GM08714 (cell line): ENCODE data around the gene IKZF2.
A peak's percentile ranks its signal among the peaks of the same experiment; 100 is the strongest.

Source experiments
- H3K4me3 ChIP-seq: fragments of 200-500 bp; sonication (Bioruptor generic); 2 replicates; pipeline ENCODE4 v1.5.1; 2014; ENCODE audit warnings: mild to moderate bottlenecking, low read length, inconsistent platforms
- ZNF274 ChIP-seq: IDR thresholded peaks from 2 replicates; pipeline ENCODE4 v1.6.1; 2012; ENCODE audit warnings: mild to moderate bottlenecking, low read depth, low read length

Gene IKZF2

DNA sequence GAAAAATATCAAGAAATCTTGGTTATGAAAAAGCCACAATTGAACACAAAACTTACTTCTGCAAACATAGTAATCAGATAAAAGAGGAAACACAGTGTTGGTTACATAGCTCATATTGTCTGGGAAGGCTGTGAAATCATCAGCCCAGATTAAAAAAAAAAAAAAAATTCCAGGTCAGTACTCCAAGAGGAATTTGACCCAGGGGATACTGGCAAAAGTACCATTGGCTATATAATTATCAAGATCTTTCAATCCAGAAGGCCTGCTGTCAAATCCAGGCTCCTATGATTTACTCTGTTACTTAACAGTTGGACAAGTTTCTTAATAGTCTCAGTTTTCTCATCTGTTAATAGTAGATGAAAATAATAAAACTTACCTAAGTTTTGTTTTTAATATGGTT lies 12.9 kb upstream of the IKZF2 start:
- TF ChIP-seq ZNF274 = no peak
- no peak overlapping the region for H3K4me3 ChIP-seq

DNA sequence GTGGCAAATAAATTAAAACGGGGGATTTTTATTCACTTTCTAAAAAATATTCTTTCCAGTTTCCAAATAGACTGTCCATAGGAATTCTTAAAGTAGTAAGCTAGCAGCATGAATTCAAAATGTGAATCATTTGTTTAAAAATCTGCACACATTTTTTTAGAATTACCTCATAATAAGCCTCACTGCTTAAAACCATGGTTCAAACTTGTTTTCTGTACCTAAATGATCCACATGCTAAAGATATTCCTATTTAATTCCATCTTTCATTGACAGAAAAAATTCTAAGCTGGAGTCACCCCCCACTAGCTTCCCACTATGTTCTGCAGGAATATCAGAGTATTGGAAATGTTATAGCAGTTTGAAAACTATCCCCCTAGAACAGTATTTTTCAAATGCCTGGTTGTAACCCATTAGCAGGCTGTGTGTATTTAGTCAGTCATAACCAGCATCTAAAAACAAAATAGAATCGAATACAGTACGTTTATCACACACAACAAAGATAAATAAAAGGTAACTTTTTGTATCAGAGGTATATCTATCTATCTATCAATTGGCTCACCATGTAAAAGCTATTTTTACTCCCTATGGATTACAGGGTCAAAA lies 11.2 kb upstream of the IKZF2 start:
- no peak overlapping the region for H3K4me3 ChIP-seq

DNA sequence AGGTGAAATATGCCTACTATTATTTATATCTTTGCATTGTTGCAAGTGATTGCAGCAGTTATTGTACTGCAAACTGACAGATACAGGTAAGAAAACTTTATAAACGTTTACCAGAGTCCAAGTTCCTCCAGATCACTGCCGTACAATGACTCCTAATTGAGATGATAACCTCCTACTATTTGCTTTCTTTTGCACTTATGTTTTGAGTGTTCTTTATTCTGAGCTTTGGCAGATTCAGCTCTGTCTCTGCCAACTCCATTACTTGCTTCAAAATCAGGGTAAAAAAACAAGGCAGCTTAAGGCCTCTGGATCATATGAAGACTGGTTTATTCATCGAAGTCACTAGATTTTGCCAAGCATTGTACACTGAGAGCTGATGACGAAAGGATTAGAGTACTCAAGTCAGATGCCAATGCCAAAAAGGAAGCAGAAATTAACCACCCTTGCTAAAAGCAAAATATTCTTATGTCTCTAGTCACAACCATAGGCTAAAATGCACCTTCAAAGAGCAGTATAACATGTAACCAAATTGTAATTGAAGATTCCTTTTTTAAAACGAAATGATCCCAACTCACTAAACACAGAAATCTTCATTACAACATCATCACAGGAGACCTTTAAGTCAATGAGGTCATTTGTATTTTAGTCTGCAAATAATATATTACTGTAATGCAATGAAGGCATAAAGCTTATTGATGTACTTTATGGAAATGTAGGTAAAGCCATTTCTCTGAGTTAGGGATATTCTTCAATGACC lies 10.5 kb upstream of the IKZF2 start:
- H3K4me3 ChIP-seq = no peak overlapping the region
- no peak for TF ChIP-seq ZNF274

More for the DNA sequence above, 11.2 kb upstream of the IKZF2 start:
- no peak for TF ChIP-seq ZNF274

DNA sequence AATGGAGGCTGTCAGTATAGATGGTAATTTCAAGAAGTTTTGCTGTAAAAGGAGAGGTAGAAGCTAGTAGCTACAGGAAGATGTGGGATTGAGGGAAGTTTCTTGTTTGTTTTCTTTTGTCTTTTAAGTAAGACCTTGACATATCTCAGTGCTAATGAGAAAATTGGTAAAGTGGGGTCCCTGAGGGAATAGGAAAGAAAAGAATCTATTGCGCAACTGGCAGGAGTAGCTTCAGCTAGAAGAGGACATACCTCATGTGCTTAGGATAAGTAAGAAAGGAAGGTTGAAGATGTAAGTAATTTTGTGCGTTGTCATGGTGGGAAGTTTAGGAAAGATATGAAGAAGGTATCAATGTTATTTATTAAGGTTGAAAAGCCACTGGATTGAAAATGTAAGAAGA lies 8.4 kb upstream of the IKZF2 start:
- no peak overlapping the region for H3K4me3 ChIP-seq
- TF ChIP-seq ZNF274 = no peak

DNA sequence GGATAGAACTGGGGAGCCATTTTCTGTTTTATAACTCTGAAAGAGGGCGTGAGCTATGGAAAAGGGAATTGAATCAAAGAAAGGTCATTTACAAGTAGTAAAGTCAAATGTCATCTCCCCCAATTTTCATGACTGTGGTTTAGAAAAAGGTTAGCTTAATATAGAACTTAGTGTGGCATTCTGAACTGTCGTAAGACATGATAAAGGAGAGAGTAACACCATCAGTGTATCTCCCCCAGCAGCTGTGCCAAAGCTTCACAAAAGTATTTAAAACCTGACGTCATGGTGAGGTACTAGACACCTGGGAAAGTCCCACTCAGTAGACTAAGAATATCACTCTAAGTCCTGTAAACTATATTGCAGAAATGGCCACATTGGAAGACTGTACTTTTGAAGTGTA lies 5.8 kb upstream of the IKZF2 start:
- TF ChIP-seq ZNF274 = no peak
- H3K4me3 ChIP-seq = no peak overlapping the region

DNA sequence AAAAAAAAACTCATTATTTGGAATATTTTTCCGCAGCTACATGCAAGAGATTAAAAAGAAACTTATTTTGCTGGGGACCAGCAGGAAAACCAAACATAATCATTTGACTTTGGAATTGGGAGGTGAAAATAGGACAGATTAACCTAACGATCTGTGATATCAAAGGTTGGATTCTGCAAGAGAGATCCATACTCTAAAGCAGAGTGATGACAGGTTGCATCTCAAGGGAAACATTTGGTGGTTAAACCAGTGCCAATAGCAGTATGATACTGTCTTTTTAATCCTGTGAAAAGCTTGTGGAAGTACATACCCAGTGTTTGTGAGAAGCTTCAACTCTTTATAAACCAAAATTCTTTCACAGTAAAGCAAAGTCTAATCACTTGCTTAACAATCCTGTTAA lies 5.3 kb upstream of the IKZF2 start:
- TF ChIP-seq ZNF274 = no peak

DNA sequence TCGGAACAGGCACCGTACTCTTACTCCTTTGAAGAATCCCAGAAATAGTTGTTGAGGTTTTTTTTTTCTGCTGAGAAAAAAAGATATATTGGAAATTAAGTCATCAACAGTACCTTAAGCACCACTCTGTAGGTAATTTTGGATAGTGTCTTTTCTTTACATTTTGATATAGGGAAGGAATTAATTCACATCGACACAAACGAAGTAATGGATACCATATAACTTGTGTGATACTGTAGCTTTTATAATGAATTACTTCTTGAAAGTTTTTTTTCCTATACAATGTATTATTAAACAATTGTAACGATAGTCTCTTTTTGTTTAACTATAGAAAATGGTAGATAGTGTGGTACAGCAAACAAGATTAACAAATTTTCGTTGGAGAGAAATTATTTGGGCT lies 1.5 kb upstream of the IKZF2 start:
- TF ChIP-seq ZNF274 = no peak
- H3K4me3 ChIP-seq = peak overlapping the region; percentile 99; the same call in 1 of the 2 replicates

More for the DNA sequence above, 5.3 kb upstream of the IKZF2 start:
- no peak overlapping the region for H3K4me3 ChIP-seq

DNA sequence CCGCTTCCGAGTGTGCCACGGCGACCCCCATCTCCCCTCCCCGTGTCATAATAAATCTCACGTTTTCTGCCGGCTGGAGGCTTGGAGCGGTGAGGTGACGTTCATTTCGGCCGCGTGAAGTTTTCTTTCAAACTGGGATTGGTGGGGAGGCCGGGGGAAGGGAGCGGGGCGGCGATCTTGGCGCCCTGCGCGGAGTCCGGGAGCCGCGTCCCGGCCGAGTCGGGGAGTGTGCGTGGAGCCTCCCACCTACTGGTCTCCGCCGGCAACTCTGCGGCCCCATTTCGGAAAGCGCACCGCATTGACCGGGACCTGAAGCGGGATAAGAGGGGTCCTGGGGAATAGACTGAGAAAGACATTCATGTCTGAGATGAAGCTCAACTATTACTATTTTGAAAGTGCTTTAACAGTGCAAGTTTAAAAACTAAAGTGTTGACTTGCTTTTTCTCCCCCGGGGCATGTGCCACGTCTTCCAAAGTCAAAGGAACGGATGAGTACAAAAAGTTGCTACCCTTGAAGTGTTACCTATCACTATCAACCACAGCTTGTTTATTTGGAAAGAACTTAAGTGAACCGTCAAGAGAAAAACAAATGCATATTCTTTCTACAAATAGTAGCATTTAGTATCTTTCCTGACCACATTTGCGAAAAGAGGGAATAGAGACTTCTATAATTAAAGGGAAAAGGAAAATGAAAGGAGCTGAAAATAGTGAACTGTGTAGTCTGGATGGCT lies 818 bp upstream of the IKZF2 start:
- TF ChIP-seq ZNF274 = no peak
- peak overlapping the region; percentile 99 for H3K4me3 ChIP-seq

DNA sequence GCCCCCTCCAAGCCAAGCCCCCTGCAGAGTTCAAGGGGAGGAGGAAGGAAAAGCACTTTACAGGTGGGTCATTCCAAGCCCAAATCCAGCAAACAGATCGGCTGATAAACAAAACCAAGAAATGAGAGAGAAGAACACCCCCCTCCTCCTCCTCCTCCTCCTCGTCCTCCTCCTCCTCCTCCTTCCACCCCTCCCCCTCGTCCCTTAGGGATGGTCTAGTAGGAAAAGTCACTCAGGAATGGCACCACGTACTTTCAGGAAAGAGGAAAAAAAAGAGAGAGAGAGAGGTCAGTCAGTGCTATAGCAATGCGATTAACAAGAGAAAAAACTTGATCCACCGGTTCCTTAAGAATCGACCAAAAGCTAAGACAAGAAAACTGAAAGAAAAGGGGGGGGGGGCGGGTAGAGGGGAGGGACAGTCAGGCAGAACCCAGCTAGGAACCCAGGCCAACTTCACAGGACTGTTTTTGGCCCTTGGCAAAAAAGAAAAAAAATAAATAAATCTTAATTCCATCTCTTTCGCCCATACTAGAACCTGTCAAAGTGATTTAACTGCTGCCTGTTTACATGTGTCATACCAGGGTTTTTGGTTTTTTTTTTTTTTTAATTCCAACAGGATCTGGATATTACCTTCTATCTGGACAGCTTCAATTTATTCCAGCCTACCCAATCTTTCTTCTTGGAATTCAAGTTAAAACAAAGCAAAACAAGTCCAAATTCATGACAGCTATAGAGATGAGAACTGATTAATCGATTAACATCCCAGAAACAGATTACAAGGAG lies 906 bp downstream of the IKZF2 start:
- no peak for TF ChIP-seq ZNF274
- peak overlapping the region; percentile 88 for H3K4me3 ChIP-seq

DNA sequence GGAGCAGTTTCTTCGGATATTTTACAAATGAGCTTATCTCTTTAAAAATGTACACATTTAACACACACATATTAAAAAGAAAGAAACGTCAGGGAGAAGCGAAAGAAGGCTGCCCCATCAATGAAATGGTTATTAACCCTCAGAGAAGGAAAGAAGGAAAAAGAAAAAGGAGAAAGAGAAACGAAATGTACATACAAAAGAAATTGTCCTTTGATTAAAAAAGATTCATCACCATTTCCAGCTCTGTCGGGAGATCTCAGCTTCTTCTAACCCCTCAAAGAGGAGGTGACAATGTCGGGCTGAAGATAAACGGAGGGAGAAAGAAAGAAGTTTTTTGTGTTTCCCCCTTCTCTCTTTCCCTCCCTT lies 1.5 kb downstream of the IKZF2 start:
- TF ChIP-seq ZNF274 = no peak

DNA sequence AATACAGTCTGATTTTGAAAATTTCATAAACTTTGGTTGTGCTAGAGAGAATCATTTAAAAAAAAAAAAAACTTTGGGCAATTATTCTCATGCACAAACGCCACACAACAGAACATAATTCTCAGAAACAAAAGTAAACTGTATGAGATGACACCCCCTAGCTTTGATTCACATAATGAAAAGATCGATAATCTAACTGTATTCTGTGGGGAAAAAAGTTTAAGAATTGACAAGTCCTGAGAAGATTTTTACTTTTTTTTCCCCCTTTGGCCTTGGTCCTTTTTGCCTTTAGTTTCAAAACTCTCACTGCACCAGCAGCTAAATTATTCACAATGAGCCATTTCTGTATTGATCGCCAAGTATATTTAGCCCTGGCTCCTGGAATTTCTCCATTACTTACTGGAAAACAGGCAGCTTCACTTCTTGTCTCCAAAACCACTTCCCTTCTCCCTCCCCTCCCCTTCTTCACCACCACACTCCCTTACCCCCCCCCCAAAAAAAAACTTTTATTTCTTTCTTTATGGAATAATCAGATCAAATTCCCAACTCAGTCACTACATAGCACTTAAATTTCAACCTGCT lies 2.0 kb downstream of the IKZF2 start:
- H3K4me3 ChIP-seq = peak overlapping the region; percentile 88

More for the DNA sequence above, 1.5 kb downstream of the IKZF2 start:
- peak overlapping the region; percentile 88 for H3K4me3 ChIP-seq

DNA sequence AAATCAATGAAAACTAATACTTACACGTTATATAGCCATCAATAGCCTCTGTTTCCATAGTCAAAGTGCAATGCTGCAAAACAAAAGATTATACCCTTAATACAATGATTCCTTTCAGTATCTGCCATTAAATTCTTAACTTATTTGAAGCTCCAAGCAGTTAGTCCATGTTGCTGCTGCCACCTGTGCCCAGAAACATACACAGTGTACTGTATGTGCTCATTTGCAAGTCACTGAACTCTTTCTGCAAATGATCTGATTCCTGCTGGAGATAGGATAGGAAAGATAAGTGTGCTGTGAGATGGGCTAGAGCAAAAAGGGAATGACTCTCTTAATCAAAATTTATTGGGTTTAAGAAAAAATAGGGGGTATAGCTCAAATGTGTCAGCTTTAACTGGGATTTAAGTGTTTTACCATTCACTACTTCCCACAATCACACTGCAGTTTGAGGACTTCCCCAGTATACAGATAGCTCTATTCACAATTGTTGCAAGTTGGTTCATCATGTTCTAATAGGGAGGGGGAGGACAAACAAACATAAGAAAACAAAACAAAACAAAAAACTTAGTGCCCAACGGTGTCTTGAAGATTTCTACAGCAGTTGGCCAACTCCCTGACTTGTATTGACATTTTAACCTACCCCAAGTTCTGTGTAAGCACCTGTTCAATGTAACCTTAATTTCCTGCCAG lies 2.7 kb downstream of the IKZF2 start:
- peak overlapping the region; percentile 88 for H3K4me3 ChIP-seq
- no peak for TF ChIP-seq ZNF274

More for the DNA sequence above, 2.0 kb downstream of the IKZF2 start:
- no peak for TF ChIP-seq ZNF274

DNA sequence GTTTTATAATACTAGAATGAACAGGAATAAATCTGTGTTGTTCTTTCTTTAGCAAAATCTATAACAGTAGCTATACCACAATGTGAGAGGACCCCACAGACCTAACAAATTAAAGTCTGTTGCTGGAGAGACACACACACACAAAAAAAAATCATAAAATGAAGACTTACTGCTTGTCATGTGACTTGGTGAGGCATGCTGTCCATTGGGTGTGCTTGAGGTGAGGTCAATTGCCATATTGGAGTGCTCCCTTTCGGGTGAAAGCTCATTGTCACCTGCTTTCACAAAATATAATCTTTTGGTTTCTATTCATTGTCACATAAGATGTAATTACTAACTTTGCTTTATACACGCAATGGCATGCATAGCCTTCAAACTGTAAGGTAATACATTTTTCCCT lies 3.9 kb downstream of the IKZF2 start:
- peak overlapping the region; percentile 66 for H3K4me3 ChIP-seq

DNA sequence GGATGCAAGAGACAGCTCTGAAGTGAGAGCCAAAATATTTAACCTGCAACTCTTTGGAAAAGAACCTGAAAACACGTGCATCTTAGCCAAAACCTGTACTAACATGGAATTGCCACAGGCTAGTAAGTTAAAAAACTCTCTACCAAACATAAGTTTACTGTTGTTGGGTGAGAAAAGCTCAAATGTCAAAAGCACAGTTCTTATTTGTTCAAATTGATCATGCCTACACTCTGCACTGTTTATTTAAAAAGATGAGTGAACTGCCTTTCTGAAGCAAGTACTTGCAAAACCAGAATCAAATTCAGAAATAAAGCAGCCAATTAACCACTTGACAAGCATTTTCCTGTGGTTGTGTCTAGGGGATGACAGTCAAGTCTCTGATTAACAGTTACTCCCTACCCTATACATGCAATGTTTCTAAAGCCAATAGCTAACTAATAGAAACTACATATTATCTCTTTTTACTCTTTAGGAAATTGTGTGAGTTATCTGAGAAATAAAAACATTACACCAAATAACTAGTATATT lies 5.6 kb downstream of the IKZF2 start:
- peak overlapping the region; percentile 36; the same call in 1 of the 2 replicates for H3K4me3 ChIP-seq
- no peak for TF ChIP-seq ZNF274

More for the DNA sequence above, 3.9 kb downstream of the IKZF2 start:
- TF ChIP-seq ZNF274 = no peak
